Caki2 (cell line): ENCODE results near the gene MUCL1. TPM values are rescaled to one million over a fixed set of nuclear protein-coding genes. Genes with fewer than 3 reads are reported as not detected.

Source experiments
- DNase-seq: peaks from one replicate; pipeline ENCODE4 v3.0.0-alpha.2; 2015; ENCODE audit warnings: low read depth
- in situ Hi-C: cut with HindIII; loops from 2 replicates; pipeline ENCODE4 v1.10.0; 2016; ENCODE audit warnings: low sequenced_read_pairs, low pct_unique_long_range_greater_than_20kb, mixed read lengths
- total RNA-seq: library from RNA; depleted of rRNA; stranded (reverse); fragments of >200 nt; shearing (Covaris generic); gene quantifications from 2 replicates; pipeline ENCODE4 v1.2.3, GENCODE V29; 2014; ENCODE audit warnings: low replicate concordance; rRNA removed

The MUCL1 gene, protein sequence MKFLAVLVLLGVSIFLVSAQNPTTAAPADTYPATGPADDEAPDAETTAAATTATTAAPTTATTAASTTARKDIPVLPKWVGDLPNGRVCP
- total RNA-seq, result not detected in 2 replicates

DNA sequence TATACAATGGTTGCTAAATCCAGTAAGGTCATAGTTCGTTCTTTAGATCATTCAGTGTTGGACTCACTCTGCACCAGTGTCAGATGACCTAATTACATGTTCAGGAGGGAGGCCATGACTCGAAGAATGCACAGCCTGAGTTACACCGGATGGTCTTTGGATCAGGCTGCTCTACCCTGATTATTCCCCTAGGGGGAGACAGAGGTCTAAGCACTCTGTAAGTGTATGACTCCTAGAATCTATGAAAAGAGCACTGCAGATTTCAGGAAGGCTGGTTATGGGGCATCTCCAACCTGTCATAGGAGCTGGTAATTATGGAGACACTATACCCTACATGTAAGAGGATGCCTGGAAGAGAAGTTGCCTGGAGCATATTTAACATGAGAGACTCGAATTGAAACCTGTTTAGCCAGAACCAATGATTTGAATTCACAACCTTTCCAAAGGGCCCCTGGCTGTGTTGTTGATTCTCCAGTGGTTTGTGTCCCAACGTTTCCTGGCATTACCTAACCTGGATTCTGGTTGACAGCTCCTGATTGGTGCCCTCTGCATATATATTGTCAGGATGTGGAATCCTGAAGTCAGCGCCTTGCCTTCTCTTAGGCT, at the start of gene MUCL1:
MUCL1 (plus strand) TSS at position 584 of the 606 bp plus-strand sequence. CDS start 67 bp downstream, outside the sequence.
- in situ Hi-C loops, result no loop called here
- peak; percentile 56 for DNase-seq

DNA sequence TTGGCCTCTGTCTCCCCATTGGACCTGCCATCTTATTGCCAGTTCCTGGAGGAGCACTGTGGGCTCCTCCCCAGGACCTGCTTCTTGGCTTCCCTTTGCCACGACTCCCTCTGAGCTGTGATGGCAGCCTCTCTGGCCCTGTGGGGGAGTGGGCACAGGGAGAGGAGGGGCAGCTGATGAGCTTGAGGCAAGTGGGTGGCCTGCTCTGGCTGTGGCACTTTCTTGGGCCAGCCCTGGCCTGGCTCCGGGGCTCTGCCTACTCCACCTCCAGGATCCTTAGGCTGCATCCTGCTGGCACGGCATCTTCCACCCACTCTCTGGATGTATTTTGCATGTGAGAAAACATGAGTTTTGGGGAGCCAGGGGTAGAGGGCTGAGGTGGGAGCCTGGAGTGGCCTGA, 32.6 kb upstream of the MUCL1 start:
- no peak for DNase-seq
- in situ Hi-C loops, result no loop called here

DNA sequence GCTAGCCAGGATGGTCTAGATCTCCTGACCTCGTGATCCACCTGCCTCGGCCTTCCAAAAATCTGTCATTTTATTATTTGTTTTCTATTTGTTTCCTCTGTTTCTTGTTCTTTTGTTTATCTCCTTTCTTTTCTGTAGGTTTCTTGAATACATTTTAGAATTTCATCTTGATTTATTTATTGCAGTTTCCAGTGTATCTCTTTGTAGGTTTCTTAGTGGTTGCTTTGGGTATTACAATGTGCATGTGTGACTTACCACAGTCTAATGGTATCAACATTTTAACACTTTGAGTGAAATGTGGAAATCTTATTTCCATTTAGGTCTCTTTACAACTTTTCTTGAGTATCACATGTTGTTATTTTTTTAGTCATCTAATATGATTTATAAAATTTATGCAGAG, 29.9 kb upstream of the MUCL1 start:
- in situ Hi-C loops, result no loop called here
- no peak for DNase-seq

DNA sequence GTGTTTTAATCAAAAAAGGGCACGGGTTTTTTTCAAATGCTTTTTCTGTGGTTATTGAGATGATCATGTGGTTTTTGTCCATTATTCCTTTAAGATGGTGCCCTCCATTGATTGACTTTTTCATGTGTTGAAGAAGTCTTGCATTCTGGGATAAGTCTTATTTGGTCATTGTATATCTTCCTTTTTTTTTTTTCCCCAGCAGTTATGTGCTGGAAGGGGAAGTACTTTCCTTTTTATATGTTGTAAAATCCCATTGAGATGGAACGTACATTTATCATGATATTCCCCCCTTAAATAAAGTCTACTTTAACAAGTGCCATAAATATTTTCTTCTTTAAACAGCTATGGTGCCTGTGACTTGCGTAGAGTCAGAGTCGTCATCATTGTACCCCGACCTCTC, 24.8 kb upstream of the MUCL1 start:
- DNase-seq, result no peak
- in situ Hi-C loops, result no loop called here

DNA sequence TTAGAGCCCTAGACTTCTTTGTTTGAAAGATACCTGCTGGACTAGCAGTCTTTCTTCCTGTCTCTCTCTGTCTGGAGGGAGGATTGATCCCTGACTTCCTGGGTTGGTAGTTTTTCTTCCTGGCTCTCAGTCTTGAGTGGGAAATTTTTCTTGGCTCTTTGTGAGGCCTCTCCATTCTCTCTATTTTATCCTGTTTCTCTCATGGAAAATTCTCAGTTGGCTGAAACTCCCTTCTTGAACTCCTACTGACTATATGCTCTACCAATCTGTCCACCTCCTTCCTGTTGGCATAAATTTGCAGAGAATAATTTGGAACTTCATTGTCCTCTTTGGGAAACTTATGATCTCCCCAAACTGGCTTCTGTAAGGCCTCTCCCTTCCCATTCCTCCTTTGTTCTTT, 24.1 kb upstream of the MUCL1 start:
- no peak for DNase-seq

DNA sequence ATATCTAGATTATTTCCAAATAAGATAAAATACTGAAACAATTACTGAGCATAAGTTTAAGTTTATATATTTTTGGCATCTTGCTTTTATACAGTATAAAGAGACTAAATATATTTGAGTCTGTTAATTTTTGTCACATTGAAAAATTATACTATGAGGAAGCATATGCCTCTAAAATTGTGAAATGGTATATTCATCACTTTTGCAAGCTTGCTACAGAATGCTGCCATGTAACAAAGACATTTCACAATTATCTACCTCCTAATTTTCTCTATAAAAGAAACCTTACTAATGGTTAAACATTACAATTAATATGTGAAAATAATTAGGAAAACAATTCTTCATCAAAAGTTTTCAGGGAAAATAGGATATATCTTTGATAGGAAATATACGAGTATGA, 22.7 kb upstream of the MUCL1 start:
- no peak for DNase-seq
- in situ Hi-C loops, result no loop called here

More for the DNA sequence above, 24.1 kb upstream of the MUCL1 start:
- in situ Hi-C loops, result no loop called here

DNA sequence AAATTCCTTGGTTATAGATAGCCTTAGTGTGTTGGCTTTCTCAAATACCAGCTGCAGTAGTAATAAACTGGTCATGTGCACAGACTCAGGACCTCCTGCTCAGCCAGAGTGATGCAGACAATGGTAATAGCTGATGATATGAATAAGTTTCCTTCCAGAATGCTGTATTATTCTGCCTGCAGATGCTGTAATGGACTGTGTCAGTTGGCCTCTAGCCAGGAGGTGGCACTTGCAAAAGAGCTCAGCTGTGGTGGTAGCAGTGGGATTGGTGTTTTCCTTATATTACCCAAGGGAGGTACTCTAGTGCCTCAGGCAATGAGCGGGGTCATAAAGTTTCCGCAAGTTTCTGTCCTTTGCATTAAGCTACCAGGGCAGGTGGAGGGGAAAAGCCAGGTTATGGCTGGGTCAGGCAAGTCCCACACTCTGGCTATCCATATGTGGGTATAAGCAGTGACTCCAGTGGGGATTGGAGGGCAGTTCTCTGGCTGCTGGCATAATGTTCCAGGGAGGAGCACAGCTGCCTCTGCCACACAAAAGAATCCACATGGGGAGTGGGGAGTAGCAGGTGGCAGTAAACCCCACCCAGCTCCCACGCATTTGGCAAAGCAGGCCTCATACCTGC, 14.0 kb upstream of the MUCL1 start:
- in situ Hi-C loops, result no loop called here
- DNase-seq, result no peak

DNA sequence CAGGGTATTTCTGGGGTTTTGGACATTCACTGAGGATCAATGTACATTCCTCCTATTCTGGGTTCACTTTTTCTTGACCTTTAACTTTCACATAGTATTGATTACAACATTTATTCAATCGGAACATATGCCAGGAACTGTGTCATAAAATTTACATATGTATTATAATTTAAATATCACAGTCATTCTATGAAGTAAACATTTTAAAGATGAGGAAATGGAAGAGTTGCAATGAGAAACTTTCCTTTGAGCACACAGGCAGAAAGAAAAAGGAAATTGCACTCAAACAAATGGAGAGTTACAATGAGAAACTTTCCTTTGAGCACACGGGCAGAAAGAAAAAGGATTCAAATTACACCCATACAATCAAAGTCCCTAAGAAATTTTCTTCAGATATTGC, 3.1 kb downstream of the MUCL1 start:
- no peak for DNase-seq
- in situ Hi-C loops, result no loop called here

DNA sequence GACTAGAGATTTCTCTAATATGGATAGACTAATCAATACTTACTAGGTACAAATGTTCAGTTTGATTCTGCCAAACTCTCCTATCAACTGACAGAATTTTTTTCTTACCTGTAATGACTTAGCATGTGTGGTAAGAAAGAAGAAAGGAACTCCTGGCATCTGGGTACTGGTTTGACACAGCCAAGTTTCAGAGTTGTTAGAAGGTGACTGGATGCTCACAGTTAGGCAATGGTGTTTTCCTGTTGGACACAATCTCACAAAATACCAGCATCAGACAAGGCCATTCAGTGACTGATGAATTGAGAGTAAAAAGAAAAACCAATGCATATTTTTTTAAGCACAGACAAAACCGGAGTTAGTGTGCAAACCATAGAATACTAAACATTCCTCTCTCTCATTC, 4.2 kb downstream of the MUCL1 start:
- in situ Hi-C loops, result no loop called here
- DNase-seq, result no peak

DNA sequence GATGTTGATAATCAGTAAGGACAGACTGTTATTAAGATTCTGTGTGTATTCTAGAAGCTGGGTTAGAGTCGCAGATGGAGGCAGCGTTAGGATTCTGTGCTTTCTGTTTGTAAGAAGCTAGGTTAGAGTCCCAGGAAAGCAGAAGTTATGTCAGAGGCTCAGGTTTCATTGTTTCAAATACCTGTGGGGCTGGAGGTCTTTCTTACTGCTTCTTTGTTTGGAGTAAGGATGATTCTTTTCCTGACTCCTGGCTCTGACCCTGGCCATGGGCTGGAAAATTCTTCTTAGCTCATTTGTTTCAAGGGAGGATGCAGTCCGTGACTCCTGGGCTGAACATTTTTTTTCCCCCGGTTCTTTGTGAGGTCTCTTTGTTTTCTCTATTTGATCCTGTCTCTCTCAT, 5.2 kb downstream of the MUCL1 start:
- DNase-seq, result no peak
- in situ Hi-C loops, result no loop called here

DNA sequence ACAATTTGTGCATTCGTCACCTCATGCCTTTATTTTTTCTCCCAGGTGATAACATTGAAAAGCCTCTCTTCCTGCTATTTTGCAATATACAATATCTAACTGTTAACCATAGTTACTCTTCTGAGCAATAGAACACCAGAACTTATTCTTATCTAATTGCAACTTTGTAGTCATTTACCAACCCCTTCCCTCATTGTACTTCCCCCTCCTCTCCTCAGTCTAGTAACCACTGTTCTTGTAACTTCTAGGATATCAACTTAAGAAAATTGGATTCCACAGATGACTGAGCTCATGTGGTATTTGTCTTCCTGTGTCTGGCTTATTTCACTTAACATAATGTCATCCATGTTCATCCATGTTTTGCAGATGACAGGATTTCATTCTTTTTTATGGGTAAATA, 7.6 kb downstream of the MUCL1 start:
- no peak for DNase-seq
- in situ Hi-C loops, result no loop called here

DNA sequence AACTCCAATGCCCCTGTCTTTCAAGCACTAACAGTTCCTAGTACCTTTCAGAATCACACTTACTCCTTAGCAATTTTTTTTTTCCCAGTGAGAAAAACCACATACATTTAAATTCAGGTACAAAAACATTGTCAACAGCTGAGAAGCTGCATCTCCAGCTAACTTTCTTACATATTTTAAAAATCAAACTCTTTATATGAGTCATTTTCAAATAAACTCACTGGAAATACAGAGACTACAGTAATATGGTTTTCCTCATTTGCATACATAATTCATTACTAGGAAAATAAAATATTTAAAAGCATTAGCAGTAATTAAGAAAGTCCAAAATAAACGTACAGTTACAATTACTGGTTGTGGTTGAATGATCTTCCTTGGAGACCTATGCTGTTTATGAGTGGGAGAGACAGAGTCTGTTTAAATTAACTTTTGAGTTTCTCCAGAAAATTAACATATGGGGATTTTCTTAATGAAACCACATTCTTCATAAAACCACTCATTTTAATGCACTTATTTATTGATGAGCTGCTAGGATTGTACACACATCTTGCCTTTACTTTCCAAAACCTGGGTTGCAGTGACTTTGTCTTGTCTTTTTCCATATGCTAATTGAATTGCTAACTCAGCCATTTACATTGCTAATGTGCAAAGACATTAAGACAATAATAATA, 9.8 kb downstream of the MUCL1 start:
- no peak for DNase-seq
- in situ Hi-C loops, result no loop called here

DNA sequence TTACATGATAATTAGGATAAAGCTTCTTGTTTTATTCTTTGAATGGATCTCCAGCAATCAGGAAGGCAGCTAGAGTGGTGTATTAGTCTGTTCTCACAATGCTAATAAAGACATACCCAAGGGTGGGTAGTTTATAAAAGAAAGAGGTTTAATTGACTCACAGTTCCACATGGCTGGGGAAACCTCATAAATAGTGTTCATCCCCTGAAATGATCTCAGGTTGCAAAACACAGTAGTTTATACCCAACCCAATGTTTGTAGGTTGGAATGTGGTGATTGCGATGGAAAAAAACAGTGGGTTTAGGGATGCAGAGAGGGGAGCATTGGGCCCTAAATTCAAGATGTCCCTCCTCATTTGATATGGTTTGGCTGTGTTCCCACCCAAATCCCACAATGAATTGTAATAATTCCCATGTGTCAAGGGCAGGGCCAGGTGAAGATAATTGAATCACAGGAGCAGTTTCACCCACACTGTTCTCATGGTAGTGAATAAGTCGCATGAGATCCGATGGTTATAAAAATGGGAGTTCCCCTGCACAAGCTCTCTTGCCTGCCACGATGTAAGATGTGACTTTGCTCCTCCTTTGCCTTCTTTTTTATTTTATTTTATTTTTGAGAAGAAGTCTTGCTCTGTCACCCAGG, 11.5 kb downstream of the MUCL1 start:
- DNase-seq, result no peak
- in situ Hi-C loops, result no loop called here

DNA sequence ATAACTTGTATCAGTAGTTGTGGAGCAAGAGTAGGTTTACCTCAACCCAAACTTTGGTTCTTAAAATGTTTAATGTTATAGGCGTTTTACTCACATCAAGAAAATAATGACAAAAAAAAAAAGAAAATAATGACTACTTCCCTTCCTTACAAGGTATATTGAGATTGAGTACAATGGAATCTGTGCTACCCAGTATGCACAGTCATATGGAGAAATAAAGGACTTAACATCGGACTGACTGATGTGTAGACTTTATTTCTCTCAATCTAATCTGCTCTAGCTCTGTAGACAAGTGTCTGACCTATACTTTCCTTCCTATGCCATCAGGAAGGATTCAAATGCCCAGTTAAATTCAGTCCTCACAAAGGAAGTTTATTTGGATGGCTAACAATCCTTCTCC, 14.4 kb downstream of the MUCL1 start:
- no peak for DNase-seq
- in situ Hi-C loops, result no loop called here

DNA sequence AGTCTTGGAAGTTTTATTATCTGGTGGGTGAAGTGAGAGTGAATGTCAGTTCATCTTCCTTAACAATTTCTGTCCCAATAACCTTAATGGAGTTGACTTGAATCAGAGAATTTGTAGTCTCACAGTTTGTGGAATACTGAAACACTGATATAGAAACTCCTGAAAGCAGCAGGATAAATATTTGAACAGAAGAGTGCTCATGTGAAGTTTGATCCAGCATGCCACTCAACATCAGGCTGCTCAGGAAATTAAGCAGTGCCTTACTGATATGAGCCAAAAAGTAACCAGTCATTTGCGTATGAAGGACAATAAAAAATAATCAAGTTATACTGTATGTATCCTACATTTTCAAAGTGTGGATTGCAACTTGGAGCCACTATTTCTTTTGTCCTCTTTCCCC, 15.7 kb downstream of the MUCL1 start:
- DNase-seq, result no peak
- in situ Hi-C loops, result no loop called here

DNA sequence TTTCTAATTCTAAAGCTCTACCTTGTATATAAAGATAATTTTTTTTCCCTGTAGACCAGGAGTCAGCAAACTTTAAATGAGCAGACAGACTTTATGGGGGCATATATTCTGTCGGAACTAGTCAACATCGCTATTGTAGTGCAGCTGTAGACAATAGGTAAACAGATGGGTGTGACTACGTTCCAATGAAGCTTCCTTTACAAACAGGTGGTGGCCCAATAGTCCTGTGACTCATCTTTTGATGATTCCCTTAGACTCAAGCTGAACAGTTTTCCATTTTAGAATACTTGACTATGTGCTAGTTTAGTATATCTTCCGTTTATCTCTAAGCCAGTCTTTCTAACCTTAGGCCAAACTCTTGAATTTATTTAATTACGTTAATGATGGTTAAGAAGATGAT, 16.3 kb downstream of the MUCL1 start:
- no peak for DNase-seq
- in situ Hi-C loops, result no loop called here

DNA sequence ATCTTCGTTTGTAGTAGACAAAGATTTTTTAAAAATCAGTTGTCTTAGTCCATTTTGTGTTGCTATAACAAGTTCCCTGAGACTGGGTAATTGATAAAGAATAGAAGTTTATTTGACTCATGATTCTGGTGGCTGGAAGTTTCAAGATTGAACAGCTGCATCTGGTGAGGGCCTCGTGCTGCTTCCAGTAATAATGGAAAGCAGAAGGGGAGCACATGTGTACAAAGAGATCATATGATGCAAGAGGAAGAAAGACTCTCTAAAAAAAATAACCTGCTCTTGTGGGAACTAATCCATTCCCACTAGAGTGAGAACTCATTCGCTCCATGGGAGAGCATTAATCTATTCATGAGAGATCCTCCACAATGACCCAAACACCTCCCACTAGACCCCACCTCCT, 24.8 kb downstream of the MUCL1 start:
- in situ Hi-C loops, result no loop called here
- DNase-seq, result no peak

DNA sequence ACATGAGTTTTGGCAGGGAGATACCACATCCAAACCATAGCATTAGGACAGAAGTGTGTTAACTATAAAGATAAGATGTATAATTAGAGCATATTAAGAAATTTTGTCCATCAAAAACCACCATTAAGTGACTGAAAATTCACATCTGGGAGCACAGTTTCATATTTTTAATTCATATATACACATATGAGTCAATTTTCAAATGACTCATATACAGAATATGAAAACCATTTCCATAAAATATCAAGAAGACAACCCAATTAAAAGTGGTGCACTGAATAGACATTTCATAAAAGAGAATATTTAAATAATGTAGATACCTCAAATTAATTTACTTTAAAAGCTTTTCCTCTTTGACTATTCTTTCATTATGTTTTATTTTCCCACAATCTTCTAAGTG, 25.3 kb downstream of the MUCL1 start:
- no peak for DNase-seq
- in situ Hi-C loops, result no loop called here

DNA sequence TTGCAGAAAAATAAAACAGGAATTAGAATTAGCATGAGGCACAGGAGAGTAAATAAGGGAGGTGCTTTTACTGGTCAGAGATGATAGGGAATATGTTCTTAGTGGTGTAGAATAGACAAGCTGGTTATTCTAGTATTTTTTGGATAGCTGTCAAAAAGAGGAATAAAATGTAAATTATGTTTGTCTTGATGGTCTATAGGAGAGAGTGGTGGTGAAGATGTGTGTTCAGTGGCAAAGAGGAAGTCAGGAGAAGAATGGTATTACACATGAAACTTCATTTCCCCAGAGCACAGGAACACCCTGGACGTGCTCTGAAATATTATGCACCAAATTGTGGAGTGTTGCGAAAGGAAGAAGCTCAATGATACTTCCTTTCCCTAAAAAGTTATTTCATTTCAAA, 27.8 kb downstream of the MUCL1 start:
- in situ Hi-C loops, result no loop called here
- no peak for DNase-seq
